ENCODE measurements around the gene SLC35A5.

- TF ChIP-seq CTCF (IDR thresholded peaks at IDR 0.05) (no peak), POLR2A (IDR thresholded peaks at IDR 0.05) (no peak)
Observed at GRCh38 chr3:112569265-112569664, 7.4 kb downstream of the SLC35A5 start.
